Measurements from ENCODE around the gene GABBR2. TPM values are rescaled to one million over a fixed set of nuclear protein-coding genes. Genes with fewer than 3 reads are reported as not detected.

Gene GABBR2
- total RNA-seq, 4 donors from 2014 or later: 0.17 to 0.26 TPM; not detected in 2

DNA sequence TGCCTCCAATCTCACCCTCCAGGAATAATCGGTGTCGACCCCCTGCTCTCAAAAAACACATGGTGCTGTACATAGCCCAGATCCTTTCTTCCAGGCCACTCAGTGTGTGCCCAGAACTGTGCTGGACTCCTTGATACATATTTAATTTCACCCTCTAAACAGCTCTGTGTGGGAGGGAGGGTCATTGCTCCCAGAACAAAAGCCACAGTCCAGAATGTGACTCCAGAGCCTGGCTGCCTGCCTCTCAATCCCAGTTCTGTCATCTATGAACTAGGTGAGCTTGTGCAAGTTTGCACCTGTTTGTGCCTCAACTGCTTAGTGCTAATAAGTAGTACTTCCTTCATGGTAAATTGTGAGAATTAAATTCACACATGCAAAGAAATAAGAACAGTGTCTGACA is 93.1 kb downstream of the GABBR2 start:
- H3K27me3 ChIP-seq: peaks cover 0 to 8% (median 0%) of the 10 kb centered on the region in 4 donors
- no peaks in the 10 kb centered on the region for H3K4me1 ChIP-seq
- no peaks in the 10 kb centered on the region for H3K9me3 ChIP-seq
- H3K27ac ChIP-seq (replicated peaks in 1 of 4): no peak overlapping the region
- intact Hi-C loops (cut with DNase I): no loop called here
- no peak for DNase-seq (ENCODE audit: extremely low spot score)
- TF ChIP-seq, protein P1, sequence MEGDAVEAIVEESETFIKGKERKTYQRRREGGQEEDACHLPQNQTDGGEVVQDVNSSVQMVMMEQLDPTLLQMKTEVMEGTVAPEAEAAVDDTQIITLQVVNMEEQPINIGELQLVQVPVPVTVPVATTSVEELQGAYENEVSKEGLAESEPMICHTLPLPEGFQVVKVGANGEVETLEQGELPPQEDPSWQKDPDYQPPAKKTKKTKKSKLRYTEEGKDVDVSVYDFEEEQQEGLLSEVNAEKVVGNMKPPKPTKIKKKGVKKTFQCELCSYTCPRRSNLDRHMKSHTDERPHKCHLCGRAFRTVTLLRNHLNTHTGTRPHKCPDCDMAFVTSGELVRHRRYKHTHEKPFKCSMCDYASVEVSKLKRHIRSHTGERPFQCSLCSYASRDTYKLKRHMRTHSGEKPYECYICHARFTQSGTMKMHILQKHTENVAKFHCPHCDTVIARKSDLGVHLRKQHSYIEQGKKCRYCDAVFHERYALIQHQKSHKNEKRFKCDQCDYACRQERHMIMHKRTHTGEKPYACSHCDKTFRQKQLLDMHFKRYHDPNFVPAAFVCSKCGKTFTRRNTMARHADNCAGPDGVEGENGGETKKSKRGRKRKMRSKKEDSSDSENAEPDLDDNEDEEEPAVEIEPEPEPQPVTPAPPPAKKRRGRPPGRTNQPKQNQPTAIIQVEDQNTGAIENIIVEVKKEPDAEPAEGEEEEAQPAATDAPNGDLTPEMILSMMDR (IDR thresholded peaks at IDR 0.05): no peak
- TF ChIP-seq POLR2AphosphoS5 (IDR thresholded peaks at IDR 0.05): no peak
- no peak for TF ChIP-seq POLR2A (IDR thresholded peaks at IDR 0.05; ENCODE audit: low read depth)
- H3K36me3 ChIP-seq: no peaks in the 10 kb centered on the region
- no peak overlapping the region for H3K4me3 ChIP-seq
- 86% methylated on average over 2 of the region's 2 CpGs for WGBS

DNA sequence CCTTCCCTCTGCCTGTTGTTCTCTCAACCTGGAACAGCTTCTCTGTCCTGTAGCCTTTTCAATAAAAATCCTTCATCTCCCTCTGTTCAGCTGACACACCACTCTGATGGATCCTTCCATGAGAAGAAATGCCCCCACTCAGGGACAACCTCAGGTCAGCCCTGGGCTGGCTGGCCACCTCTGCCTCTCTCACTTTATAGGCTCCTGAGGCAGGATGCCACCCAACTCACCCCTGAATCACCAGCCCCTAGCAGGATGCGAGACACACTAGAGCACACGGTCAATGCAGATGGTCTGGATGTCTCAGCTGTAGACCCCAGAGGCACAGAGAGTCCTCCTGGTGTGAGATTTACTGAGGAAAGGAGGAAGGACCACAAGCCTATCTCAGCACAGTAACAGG is 93.8 kb downstream of the GABBR2 start:
- H3K27me3 ChIP-seq: peaks cover 0 to 8% (median 0%) of the 10 kb centered on the region in 4 donors
- no peak for TF ChIP-seq POLR2AphosphoS5 (IDR thresholded peaks at IDR 0.05)
- TF ChIP-seq, protein P1 (IDR thresholded peaks at IDR 0.05): no peak
- TF ChIP-seq POLR2A (IDR thresholded peaks at IDR 0.05; ENCODE audit: low read depth): no peak
- TF ChIP-seq EP300 (IDR thresholded peaks at IDR 0.05): no peak
- 80% methylated on average over 2 of the region's 2 CpGs for WGBS
- DNase-seq (ENCODE audit: extremely low spot score): no peak
- H3K4me3 ChIP-seq: no peak overlapping the region
- no peaks in the 10 kb centered on the region for H3K36me3 ChIP-seq
- no peak overlapping the region for H3K27ac ChIP-seq (replicated peaks in 1 of 4)
- no peaks in the 10 kb centered on the region for H3K9me3 ChIP-seq
- intact Hi-C loops (cut with DNase I): no loop called here
- H3K4me1 ChIP-seq: no peaks in the 10 kb centered on the region

- TF ChIP-seq POLR2A (IDR thresholded peaks at IDR 0.05; ENCODE audit: low read depth): no peak
- no peak for TF ChIP-seq POLR2AphosphoS5 (IDR thresholded peaks at IDR 0.05)
- TF ChIP-seq, protein P1 (IDR thresholded peaks at IDR 0.05): no peak
- no peak for TF ChIP-seq EP300 (IDR thresholded peaks at IDR 0.05)
- H3K27me3 ChIP-seq: peaks cover 0 to 3% (median 0%) of the 10 kb centered on the region in 4 donors
- H3K27ac ChIP-seq (replicated peaks in 1 of 4): no peak overlapping the region
- H3K4me3 ChIP-seq: no peak overlapping the region
- H3K4me1 ChIP-seq: peaks cover 0 to 3% (median 0%) of the 10 kb centered on the region in 4 donors
- 54% methylated on average over 5 of the region's 6 CpGs for WGBS
- no peaks in the 10 kb centered on the region for H3K9me3 ChIP-seq
- intact Hi-C loops (cut with DNase I): no loop called here
- no peak for DNase-seq (ENCODE audit: extremely low spot score)
- H3K36me3 ChIP-seq: no peaks in the 10 kb centered on the region
Observed at GRCh38 chr9:98612061-98612752, 96.5 kb downstream of the GABBR2 start.

- H3K27me3 ChIP-seq: no peaks in the 10 kb centered on the region
- 86% methylated on average over 2 of the region's 2 CpGs for WGBS
- no peak overlapping the region for H3K4me3 ChIP-seq
- peaks cover 0 to 3% (median 0%) of the 10 kb centered on the region in 4 donors for H3K4me1 ChIP-seq
- H3K36me3 ChIP-seq: no peaks in the 10 kb centered on the region
- TF ChIP-seq POLR2A (IDR thresholded peaks at IDR 0.05; ENCODE audit: low read depth) (no peak), EP300 (IDR thresholded peaks at IDR 0.05) (no peak), POLR2AphosphoS5 (IDR thresholded peaks at IDR 0.05) (no peak)
- TF ChIP-seq, protein P1 (IDR thresholded peaks at IDR 0.05): no peak
- H3K27ac ChIP-seq (replicated peaks in 1 of 4): no peak overlapping the region
- intact Hi-C loops (cut with DNase I): no loop called here
- no peak for DNase-seq (ENCODE audit: extremely low spot score)
- no peaks in the 10 kb centered on the region for H3K9me3 ChIP-seq
Observed at GRCh38 chr9:98611319-98611718, 97.4 kb downstream of the GABBR2 start.

- Histone ChIP-seq H3K4me1 (peaks cover 0 to 3% (median 0%) of the 10 kb centered on the region in 4 donors), H3K36me3 (no peaks in the 10 kb centered on the region), H3K9me3 (no peaks in the 10 kb centered on the region), H3K27ac (replicated peaks in 1 of 4) (no peak overlapping the region), H3K27me3 (no peaks in the 10 kb centered on the region), H3K4me3 (no peak overlapping the region)
- DNase-seq (ENCODE audit: extremely low spot score): no peak
- 77% methylated on average over 5 of the region's 5 CpGs for WGBS
- intact Hi-C loops (cut with DNase I): no loop called here
- TF ChIP-seq EP300 (IDR thresholded peaks at IDR 0.05) (no peak), POLR2AphosphoS5 (IDR thresholded peaks at IDR 0.05) (no peak), POLR2A (IDR thresholded peaks at IDR 0.05; ENCODE audit: low read depth) (no peak)
- TF ChIP-seq, protein P1 (IDR thresholded peaks at IDR 0.05): no peak
Observed at GRCh38 chr9:98610711-98611110, 98.0 kb downstream of the GABBR2 start.
